H1 (cell line): ENCODE data around the gene PSORS1C2. TPM values are rescaled to one million over a fixed set of nuclear protein-coding genes. Genes with fewer than 3 reads are reported as not detected.

Source experiments
- RXRA ChIP-seq: IDR thresholded peaks from 2 replicates; pipeline ENCODE4 v1.6.1; 2011; ENCODE audit warnings: low read depth, mild to moderate bottlenecking, low read length, moderate library complexity; ENCODE audit not compliant: insufficient read depth
- polyA plus RNA-seq, 7 experiments: library from polyadenylated mRNA; depleted of rRNA in 3 of 7; stranded (reverse) in 5 of 7; unstranded in 2 of 7; fragments of >200 nt in 5 of 7; fragments of 200-250 nt in 2 of 7; gene quantifications; 1 replicate in 5 of 7; 2 replicates in 1 of 7; 4 replicates in 1 of 7; pipeline versions ENCODE4 v1.2.1 to v1.2.3, GENCODE V29; 2011 to 2013; ENCODE audit warnings: missing spikeins in 2 of 7, mixed read lengths in 2 of 7
- total RNA-seq: library from RNA; stranded (reverse); fragmentation: NEBNext Ultra II Directional; extraction: Animal tissue kit (Norgen Biotek cat#: 25700); gene quantifications from 2 replicates; pipeline ENCODE4 v1.2.1, GENCODE V29; 2021

PSORS1C2 gene
- total and polyA plus RNA-seq, 2 of the 8 experiments (the other 6 are each of a cell fraction or from before 2014, with no cell fraction given), result 0.11 TPM; not detected in 1

DNA sequence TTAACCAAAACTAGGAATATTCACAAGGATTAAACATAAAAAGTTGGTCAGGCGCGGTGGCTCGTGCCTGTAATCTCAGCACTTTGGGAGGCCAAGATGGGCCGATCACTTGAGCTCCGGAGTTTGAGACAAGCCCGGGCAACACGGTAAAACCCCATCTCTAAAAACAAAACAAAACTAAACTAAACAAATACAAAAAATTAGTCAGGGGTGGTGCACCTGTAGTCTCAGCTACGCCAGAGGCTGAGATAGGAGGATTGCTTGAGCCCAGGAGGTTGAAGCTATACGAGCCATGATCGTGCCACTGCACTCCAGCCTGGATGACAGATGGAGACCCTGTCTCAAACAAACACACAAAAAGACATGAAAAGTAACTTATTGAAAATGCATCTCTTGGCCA, 3.2 kb downstream of the PSORS1C2 start (continued):
- no peak for TF ChIP-seq RXRA
